Endothelial cell of umbilical vein (primary cell): Measurements from ENCODE around the gene LCLAT1.

Source experiments
- CTCF ChIP-seq, 2 donors: IDR thresholded peaks; 1 replicate in 1 of 2; 2 replicates in 1 of 2; pipeline ENCODE4 v1.5.1; 2011; ENCODE audit warnings: low read length in 2 of 2, mild to moderate bottlenecking in 2 of 2, moderate library complexity in 2 of 2, control low read depth in 1 of 2, inconsistent platforms in 1 of 2, low read depth in 1 of 2; ENCODE audit not compliant: insufficient read depth in 1 of 2; ENCODE audit errors: extremely low read depth in 1 of 2
- EZH2 ChIP-seq: IDR thresholded peaks from 2 replicates; pipeline ENCODE4 v1.6.1; 2012; ENCODE audit warnings: borderline replicate concordance, low read depth, mild to moderate bottlenecking, moderate library complexity, low read length, inconsistent platforms; ENCODE audit not compliant: severe bottlenecking
- FOS ChIP-seq: IDR thresholded peaks from 2 replicates; pipeline ENCODE4 v1.6.1; 2011; ENCODE audit warnings: mild to moderate bottlenecking, low read length, moderate library complexity, borderline replicate concordance; ENCODE audit not compliant: insufficient read depth
- POLR2A ChIP-seq: IDR thresholded peaks from 2 replicates; pipeline ENCODE4 v1.6.1; 2012; ENCODE audit warnings: low read depth, mild to moderate bottlenecking, control low read depth, low read length

DNA sequence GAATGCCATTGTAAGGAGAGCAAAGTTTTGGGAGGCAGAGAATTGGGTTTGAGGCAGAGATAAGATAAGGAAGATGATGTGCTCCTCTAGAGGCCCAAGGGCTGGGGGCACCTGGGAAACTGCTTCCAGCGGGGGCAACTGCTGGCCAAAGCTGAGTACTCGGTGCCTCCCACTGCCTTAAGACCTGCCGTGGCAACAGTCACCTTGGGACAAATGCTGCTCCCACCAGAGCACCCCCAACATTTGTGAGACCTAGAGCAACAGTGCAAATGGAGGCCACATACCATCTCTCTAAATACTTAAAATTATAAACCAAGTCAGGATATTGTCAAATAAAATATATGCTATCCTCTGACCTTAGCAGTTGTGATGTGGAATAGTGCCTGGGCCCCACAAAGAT, 233.1 kb downstream of the LCLAT1 start:
- TF ChIP-seq FOS, result no peak
- no peak for TF ChIP-seq POLR2A
- no peak for TF ChIP-seq EZH2
- TF ChIP-seq CTCF (IDR thresholded peaks at IDR 0.05; ENCODE audit: extremely low read depth in 1 of 2, insufficient read depth in 1 of 2, low read depth in 1 of 2, low read length in 2 of 2), result no peak
